GM12864 (cell line): ENCODE results near the gene MDP1.
"Not testable (repeated sequence)": the region's sequence is repeated elsewhere in the genome, so short reads cannot be mapped to it uniquely, and the experiment has no call there.

Experiments used
- DNase-seq: peaks from one replicate; pipeline ENCODE4 v3.0.0-alpha.2; 2011; ENCODE audit warnings: low read depth
- H3K4me3 ChIP-seq: 2 replicates; pipeline ENCODE4 v1.5.1; 2011; ENCODE audit warnings: mild to moderate bottlenecking, low read depth, low read length, control low read depth
- TF ChIP-seq, protein P1 (sequence below): IDR thresholded peaks from 2 replicates; pipeline ENCODE4 v1.5.1; 2011; ENCODE audit warnings: low read depth, mild to moderate bottlenecking, moderate library complexity, low read length, control low read depth, inconsistent platforms; ENCODE audit errors: missing control alignments

The MDP1 gene

DNA sequence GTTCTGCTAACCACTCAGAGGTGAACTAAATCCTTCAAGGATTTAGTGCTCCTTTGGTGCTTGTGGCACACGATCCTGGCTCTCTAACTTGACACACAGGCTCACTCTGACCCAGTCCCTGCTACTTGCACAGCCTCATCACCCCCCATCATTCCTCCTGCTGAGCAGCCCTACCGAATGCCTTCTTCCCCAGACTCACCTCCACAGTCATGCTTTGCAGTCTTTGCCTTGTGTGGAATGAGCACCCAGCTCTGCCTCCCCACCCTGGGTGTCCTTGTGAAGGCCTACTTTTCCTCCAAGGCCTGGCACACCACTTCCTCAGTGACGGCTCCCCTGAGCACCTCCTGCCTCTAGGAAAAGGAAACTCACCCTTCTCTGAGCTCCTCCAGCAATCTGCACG, 34.5 kb upstream of the MDP1 start:
- no peak for DNase-seq
- no peak overlapping the region for H3K4me3 ChIP-seq
- TF ChIP-seq, protein P1, sequence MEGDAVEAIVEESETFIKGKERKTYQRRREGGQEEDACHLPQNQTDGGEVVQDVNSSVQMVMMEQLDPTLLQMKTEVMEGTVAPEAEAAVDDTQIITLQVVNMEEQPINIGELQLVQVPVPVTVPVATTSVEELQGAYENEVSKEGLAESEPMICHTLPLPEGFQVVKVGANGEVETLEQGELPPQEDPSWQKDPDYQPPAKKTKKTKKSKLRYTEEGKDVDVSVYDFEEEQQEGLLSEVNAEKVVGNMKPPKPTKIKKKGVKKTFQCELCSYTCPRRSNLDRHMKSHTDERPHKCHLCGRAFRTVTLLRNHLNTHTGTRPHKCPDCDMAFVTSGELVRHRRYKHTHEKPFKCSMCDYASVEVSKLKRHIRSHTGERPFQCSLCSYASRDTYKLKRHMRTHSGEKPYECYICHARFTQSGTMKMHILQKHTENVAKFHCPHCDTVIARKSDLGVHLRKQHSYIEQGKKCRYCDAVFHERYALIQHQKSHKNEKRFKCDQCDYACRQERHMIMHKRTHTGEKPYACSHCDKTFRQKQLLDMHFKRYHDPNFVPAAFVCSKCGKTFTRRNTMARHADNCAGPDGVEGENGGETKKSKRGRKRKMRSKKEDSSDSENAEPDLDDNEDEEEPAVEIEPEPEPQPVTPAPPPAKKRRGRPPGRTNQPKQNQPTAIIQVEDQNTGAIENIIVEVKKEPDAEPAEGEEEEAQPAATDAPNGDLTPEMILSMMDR: no peak

DNA sequence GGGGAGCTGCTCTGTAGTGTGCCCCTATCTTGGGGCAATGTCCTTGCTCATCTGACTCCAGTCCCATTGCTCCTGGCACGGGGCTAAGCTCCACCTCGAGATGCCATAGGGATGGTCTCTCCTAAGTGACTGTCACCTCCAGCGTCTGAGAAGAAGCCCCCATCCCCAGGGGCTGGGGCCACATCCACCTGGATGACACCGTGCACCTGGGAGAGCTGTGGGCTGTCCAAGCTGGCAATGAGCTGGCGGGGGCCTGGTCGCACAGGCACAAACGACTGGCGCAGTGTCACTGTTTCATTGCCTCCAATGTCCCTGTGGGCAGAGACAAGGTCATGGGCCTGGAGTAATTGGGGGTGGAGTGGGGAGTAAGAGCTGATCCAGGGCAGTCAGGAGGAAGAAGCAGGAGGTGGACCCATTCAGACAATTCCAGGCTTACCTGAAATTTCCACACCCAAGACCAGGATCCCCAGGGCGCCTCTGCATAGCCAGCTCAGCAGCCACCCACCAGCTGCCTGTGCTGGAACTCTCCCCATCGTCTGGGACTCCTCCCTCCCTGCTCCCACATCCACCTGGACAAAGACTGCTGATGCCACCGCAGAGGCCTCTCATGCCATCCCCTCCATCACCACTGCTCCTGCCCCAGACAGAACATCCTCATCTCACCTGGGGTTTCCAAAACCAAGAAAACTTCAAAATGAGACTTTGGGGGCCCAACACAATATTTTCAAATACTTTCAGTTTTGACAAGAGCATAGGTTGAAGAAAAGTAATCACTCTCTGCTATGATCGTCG, 33.6 kb upstream of the MDP1 start:
- TF ChIP-seq, protein P1: no peak
- no peak overlapping the region for H3K4me3 ChIP-seq

DNA sequence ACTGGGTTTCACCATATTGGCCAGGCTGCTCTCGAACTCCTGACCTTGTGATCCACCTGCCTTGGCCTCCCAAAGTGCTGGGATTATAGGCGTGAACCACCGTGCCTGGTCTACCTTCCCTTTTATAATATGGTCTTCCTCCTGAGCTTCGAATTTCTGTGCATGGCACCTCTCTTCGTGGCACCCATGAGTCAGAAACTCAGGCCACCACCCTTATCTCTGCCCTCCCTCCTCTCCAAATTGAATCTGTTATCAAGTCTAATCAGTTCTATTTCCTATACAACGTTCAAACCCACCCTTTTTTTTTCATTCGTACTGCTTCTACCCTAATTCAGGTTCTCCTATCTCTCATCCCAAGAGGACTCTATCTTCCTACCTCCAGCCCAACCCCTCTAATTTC, 31.6 kb upstream of the MDP1 start:
- no peak for DNase-seq
- no peak overlapping the region for H3K4me3 ChIP-seq
- TF ChIP-seq, protein P1: no peak

More for the DNA sequence above, 33.6 kb upstream of the MDP1 start:
- DNase-seq: no peak

DNA sequence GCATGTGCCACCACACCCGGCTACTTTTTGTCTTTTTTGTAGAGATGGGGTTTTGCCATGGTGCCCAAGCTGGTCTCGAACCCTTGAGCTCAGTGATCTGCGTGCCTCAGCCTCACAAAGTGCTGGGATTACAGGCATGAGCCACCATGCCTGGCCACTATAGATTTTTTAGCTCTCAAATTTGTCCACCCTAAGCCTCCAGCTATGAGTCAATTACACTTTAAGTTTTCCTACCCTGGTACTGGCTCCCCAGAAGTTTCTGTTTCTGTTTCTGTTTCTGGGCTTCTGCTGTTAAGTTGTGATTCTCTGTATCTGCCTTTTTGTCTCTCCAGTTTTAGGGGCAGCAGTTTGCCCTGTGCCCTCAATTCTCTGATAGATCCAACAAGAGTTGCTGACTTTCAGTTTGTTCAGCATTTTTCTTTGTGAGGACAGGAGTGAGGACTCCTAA, 30.9 kb upstream of the MDP1 start:
- no peak overlapping the region; the same call in 1 of the 2 replicates for H3K4me3 ChIP-seq
- DNase-seq: no peak
- TF ChIP-seq, protein P1: no peak

DNA sequence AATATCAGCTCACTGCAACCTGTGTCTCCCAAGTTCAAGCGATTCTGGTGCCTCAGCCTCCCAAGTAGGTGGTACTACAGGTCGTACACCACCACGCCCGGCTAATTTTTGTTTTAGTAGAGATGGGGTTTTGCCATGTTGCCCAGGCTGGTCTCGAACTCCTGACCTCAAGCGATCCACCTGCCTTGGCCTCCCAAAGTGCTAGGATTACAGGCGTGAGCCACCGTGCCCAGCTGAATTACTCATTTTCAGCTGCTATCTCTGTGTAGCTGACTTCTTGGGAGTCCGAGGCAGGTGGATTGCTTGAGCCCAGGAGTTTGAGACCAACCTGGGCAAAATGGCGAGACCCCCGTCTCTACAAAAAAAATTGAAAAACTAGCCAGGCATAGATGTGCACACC, 29.5 kb upstream of the MDP1 start:
- H3K4me3 ChIP-seq, DNase-seq: not testable (repeated sequence)

DNA sequence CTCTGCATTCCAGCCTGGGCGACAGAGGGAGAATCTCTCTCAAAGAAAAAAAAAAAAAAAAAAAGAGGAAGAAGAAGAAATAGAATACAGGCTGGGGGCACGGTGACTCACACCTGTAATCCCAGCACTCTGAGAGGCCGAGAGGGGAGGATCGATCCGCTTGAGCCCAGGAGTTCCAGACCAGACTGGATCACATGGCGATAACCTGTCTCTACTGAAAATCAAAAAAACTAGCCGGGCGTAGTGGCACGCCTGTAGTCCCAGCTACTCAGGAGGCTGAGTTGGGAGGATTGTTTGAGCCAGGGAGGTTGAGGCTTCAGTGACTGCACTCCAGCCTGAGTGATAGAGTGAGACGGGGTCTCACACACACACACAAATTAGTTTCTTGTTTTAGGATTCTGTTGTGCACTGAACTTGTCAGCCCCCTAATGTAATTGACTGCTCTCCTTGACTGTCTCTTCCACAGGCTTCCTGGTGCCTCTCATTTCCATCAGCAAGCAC, 27.5 kb upstream of the MDP1 start:
- H3K4me3 ChIP-seq: peak overlapping the region; percentile 71
- no peak for DNase-seq
- TF ChIP-seq, protein P1: no peak

DNA sequence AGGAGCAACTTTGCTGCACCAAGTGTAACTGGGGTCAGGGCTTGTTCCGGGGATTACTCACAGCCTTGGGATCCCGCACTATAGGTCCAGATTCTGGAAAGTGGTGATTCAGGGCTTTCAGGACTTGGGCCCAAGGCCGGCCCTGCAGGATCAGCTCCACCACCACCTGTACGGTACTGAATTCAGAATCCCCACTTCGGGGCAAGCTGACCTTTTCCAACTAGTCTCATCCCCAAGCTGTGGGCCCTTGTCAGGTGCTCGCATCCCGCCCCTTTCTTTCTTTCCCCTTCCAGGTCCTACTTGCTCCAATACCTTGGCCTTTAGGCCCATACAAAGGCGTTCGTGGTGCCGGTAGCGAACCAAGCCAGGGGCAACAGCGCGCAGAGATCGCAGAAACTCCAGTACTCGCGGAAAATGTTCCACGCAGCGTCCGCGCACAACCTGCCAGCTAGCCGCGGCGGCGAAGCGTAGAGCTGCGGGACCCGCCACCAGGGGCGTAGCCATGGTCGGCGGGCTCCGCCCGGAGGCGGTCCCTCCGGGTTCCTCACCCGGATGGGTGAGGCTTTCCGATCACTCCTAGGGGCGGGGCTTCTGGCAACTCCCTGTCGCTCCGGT, 26.1 kb upstream of the MDP1 start:
- TF ChIP-seq, protein P1: peak; percentile 61
- peak overlapping the region; percentile 71 for H3K4me3 ChIP-seq
- DNase-seq: peak; percentile 69
